Osteoblast (primary cell): ENCODE results near the gene MAP3K14. TPM values are rescaled to one million over a fixed set of nuclear protein-coding genes. Genes with fewer than 3 reads are reported as not detected.

Experiments
- DNase-seq: peaks from one replicate; pipeline ENCODE4 v3.0.0; 2011; ENCODE audit warnings: low spot score, mixed read lengths; ENCODE audit not compliant: insufficient read length; ENCODE audit errors: missing footprints
- H2AFZ ChIP-seq: 2 replicates; pipeline ENCODE4 v1.6.0; 2011; ENCODE audit warnings: mild to moderate bottlenecking, low read length
- H3K27ac ChIP-seq: 2 replicates; pipeline ENCODE4 v1.5.1; 2011; ENCODE audit warnings: mild to moderate bottlenecking, low read depth, low read length, moderate library complexity
- H3K27me3 ChIP-seq: 2 replicates; pipeline ENCODE4 v1.6.0; 2012; ENCODE audit warnings: mild to moderate bottlenecking, control low read depth, inconsistent platforms, low read length, moderate library complexity; ENCODE audit not compliant: insufficient read depth
- H3K36me3 ChIP-seq: 2 replicates; pipeline ENCODE4 v1.5.1; 2011; ENCODE audit warnings: mild to moderate bottlenecking, low read length, control low read depth, moderate library complexity; ENCODE audit not compliant: insufficient read depth
- H3K4me1 ChIP-seq: 2 replicates; pipeline ENCODE4 v1.5.1; 2011; ENCODE audit warnings: mild to moderate bottlenecking, low read length, control low read depth, moderate library complexity; ENCODE audit not compliant: insufficient read depth
- H3K4me2 ChIP-seq: 2 replicates; pipeline ENCODE4 v1.6.0; 2011; ENCODE audit warnings: mild to moderate bottlenecking, low read length; ENCODE audit not compliant: insufficient read depth
- H3K4me3 ChIP-seq: fragments of 200-600 bp; sonication (generic); 3 replicates; pipeline ENCODE4 v1.5.1; 2012; ENCODE audit warnings: mild to moderate bottlenecking, low read length, inconsistent platforms; ENCODE audit not compliant: insufficient read depth
- H3K79me2 ChIP-seq: 2 replicates; pipeline ENCODE4 v1.6.0; 2012; ENCODE audit warnings: mild to moderate bottlenecking, low read length, control low read depth, inconsistent platforms; ENCODE audit not compliant: insufficient read depth
- H3K9me3 ChIP-seq: 2 replicates; pipeline ENCODE4 v1.5.1; 2011; ENCODE audit warnings: low read depth, low read length, control low read depth
- H4K20me1 ChIP-seq: 2 replicates; pipeline ENCODE4 v1.6.0; 2012; ENCODE audit warnings: mild to moderate bottlenecking, low read length, control low read depth; ENCODE audit not compliant: insufficient read depth
- CTCF ChIP-seq: IDR thresholded peaks from 2 replicates; pipeline ENCODE4 v1.5.1; 2011; ENCODE audit warnings: mild to moderate bottlenecking, low read depth, low read length, moderate library complexity; ENCODE audit errors: extremely low read depth
- total RNA-seq: library from RNA; depleted of rRNA; stranded (reverse); fragments of >200 nt; gene quantifications from 2 replicates; pipeline ENCODE4 v1.2.3, GENCODE V29; 2012

MAP3K14 gene
- total RNA-seq, 1 donor: 3.6 TPM

- H3K4me1 ChIP-seq: peaks cover 18% of the 10 kb centered on the region
- DNase-seq: peak; percentile 74
- no peak overlapping the region for H2AFZ ChIP-seq
- no peak overlapping the region for H3K4me2 ChIP-seq
- no peak overlapping the region for H3K4me3 ChIP-seq
- no peak for TF ChIP-seq CTCF
- H3K36me3 ChIP-seq: peaks cover 28% of the 10 kb centered on the region
- no peaks in the 10 kb centered on the region for H3K79me2 ChIP-seq
- H4K20me1 ChIP-seq: peaks cover 40% of the 10 kb centered on the region
- peaks cover 15% of the 10 kb centered on the region for H3K27me3 ChIP-seq
- H3K27ac ChIP-seq: no peak overlapping the region
- H3K9me3 ChIP-seq: no peaks in the 10 kb centered on the region
These were observed 56.5 kb downstream of the MAP3K14 start for GRCh38 chr17:45260204-45260783.

GRCh38 chr17:45258981-45259380 is 57.8 kb downstream of the MAP3K14 start:
- Histone ChIP-seq H3K4me1 (peaks cover 15% of the 10 kb centered on the region), H3K27ac (no peak overlapping the region), H3K4me2 (no peak overlapping the region), H3K4me3 (no peak overlapping the region), H2AFZ (no peak overlapping the region), H3K27me3 (peaks cover 29% of the 10 kb centered on the region), H3K9me3 (no peaks in the 10 kb centered on the region), H3K79me2 (no peaks in the 10 kb centered on the region), H4K20me1 (peaks cover 27% of the 10 kb centered on the region), H3K36me3 (peaks cover 15% of the 10 kb centered on the region)
- no peak for TF ChIP-seq CTCF
- DNase-seq: peak; percentile 15

- H2AFZ ChIP-seq: no peak overlapping the region
- no peak overlapping the region for H3K27ac ChIP-seq
- peaks cover 9% of the 10 kb centered on the region for H4K20me1 ChIP-seq
- no peak for TF ChIP-seq CTCF
- H3K27me3 ChIP-seq: peaks cover 31% of the 10 kb centered on the region
- no peak overlapping the region for H3K4me2 ChIP-seq
- H3K9me3 ChIP-seq: no peaks in the 10 kb centered on the region
- H3K79me2 ChIP-seq: no peaks in the 10 kb centered on the region
- peaks cover 2% of the 10 kb centered on the region for H3K4me1 ChIP-seq
- no peaks in the 10 kb centered on the region for H3K36me3 ChIP-seq
- peak; percentile 66 for DNase-seq
- no peak overlapping the region for H3K4me3 ChIP-seq
These were observed 59.7 kb downstream of the MAP3K14 start for GRCh38 chr17:45257115-45257514.

- no peak for TF ChIP-seq CTCF
- Histone ChIP-seq H2AFZ (no peak overlapping the region), H3K27me3 (peaks cover 31% of the 10 kb centered on the region), H3K27ac (no peak overlapping the region), H3K79me2 (no peaks in the 10 kb centered on the region), H3K4me3 (no peak overlapping the region), H3K9me3 (no peaks in the 10 kb centered on the region), H3K36me3 (no peaks in the 10 kb centered on the region), H3K4me2 (no peak overlapping the region), H4K20me1 (peaks cover 3% of the 10 kb centered on the region), H3K4me1 (no peaks in the 10 kb centered on the region)
- peak; percentile 72 for DNase-seq
These were observed 60.5 kb downstream of the MAP3K14 start for GRCh38 chr17:45256114-45256966.
